ENCODE results near the gene VAV2.

Gene VAV2

GRCh38 chr9:133822430-133823065 lies 169.6 kb downstream of the VAV2 start:
- no peak for TF ChIP-seq CTCF (IDR thresholded peaks at IDR 0.05; ENCODE audit: borderline replicate concordance, control extremely low read depth, extremely low read depth, insufficient read depth, missing control alignments)
- in situ Hi-C loops (cut with MboI; ENCODE audit: low sequenced_read_pairs, unreplicated experiment): no loop called here
- DNase-seq (ENCODE audit: low spot score): peak; percentile 84

- in situ Hi-C loops (cut with MboI; ENCODE audit: low sequenced_read_pairs, unreplicated experiment): no loop called here
- no peak for TF ChIP-seq CTCF (IDR thresholded peaks at IDR 0.05; ENCODE audit: borderline replicate concordance, control extremely low read depth, extremely low read depth, insufficient read depth, missing control alignments)
- peak; percentile 70 for DNase-seq (ENCODE audit: low spot score)
Measured at GRCh38 chr9:133821601-133822429, 170.3 kb downstream of the VAV2 start.

GRCh38 chr9:133819923-133820322 lies 172.2 kb downstream of the VAV2 start:
- TF ChIP-seq CTCF (IDR thresholded peaks at IDR 0.05; ENCODE audit: borderline replicate concordance, control extremely low read depth, extremely low read depth, insufficient read depth, missing control alignments): no peak
- no peak for DNase-seq (ENCODE audit: low spot score)
- in situ Hi-C loops (cut with MboI; ENCODE audit: low sequenced_read_pairs, unreplicated experiment): no loop called here

GRCh38 chr9:133818444-133818843 lies 173.7 kb downstream of the VAV2 start:
- in situ Hi-C loops (cut with MboI; ENCODE audit: low sequenced_read_pairs, unreplicated experiment): no loop called here
- no peak for TF ChIP-seq CTCF (IDR thresholded peaks at IDR 0.05; ENCODE audit: borderline replicate concordance, control extremely low read depth, extremely low read depth, insufficient read depth, missing control alignments)
- no peak for DNase-seq (ENCODE audit: low spot score)

GRCh38 chr9:133815781-133816180 lies 176.3 kb downstream of the VAV2 start:
- DNase-seq (ENCODE audit: low spot score): no peak
- in situ Hi-C loops (cut with MboI; ENCODE audit: low sequenced_read_pairs, unreplicated experiment): no loop called here
- no peak for TF ChIP-seq CTCF (IDR thresholded peaks at IDR 0.05; ENCODE audit: borderline replicate concordance, control extremely low read depth, extremely low read depth, insufficient read depth, missing control alignments)

- in situ Hi-C loops (cut with MboI; ENCODE audit: low sequenced_read_pairs, unreplicated experiment): no loop called here
- TF ChIP-seq CTCF (IDR thresholded peaks at IDR 0.05; ENCODE audit: borderline replicate concordance, control extremely low read depth, extremely low read depth, insufficient read depth, missing control alignments): no peak
- DNase-seq (ENCODE audit: low spot score): no peak
Measured at GRCh38 chr9:133814586-133815208, 177.4 kb downstream of the VAV2 start.

Measured in GM13976 (cell line).